AG04450 (cell line): ENCODE measurements around the gene PELI3. TPM values are rescaled to one million over a fixed set of nuclear protein-coding genes. Genes with fewer than 3 reads are reported as not detected.

Experiments
- CTCF ChIA-PET: fragments of 300-600, 350-600 bp; formaldehyde crosslinking; extraction: SDS; loops from one replicate; lab custom pipeline; 2022; ENCODE audit warnings: antibody characterized with exemption, inconsistent platforms; lab: Charles Lee
- POLR2A ChIA-PET: fragments of 350-600 bp; formaldehyde crosslinking; extraction: SDS; loops from one replicate; lab custom pipeline; 2021; ENCODE audit warnings: antibody characterized with exemption, inconsistent platforms; lab: Yijun Ruan, JAX
- DNase-seq: peaks from one replicate; pipeline ENCODE4 v3.0.0-alpha.2; 2011; ENCODE audit warnings: low read depth, low spot score
- H3K27ac ChIP-seq: one replicate; pipeline ENCODE4 v1.5.1; 2012; ENCODE audit warnings: low read depth, low read length, control low read depth
- H3K27me3 ChIP-seq: one replicate; pipeline ENCODE4 v1.6.0; 2012; ENCODE audit warnings: low read length; ENCODE audit not compliant: control insufficient read depth, insufficient read depth
- H3K4me3 ChIP-seq: 2 replicates; pipeline ENCODE4 v1.5.1; 2011; ENCODE audit warnings: mild to moderate bottlenecking, low read depth, low read length, control low read depth
- H3K9me3 ChIP-seq: 2 replicates; pipeline ENCODE4 v1.5.1; 2012; ENCODE audit warnings: low read length; ENCODE audit not compliant: control insufficient read depth, insufficient read depth
- polyA plus RNA-seq: library from polyadenylated mRNA; depleted of rRNA; stranded (reverse); fragments of >200 nt; gene quantifications from 2 replicates; pipeline ENCODE4 v1.2.3, GENCODE V29; 2011
- TF ChIP-seq, protein P1 (sequence below): IDR thresholded peaks from 2 replicates; pipeline ENCODE4 v1.5.1; 2011; ENCODE audit warnings: low read depth, low read length, control low read depth, inconsistent platforms

Gene PELI3
- polyA plus RNA-seq, 1 experiment, result 4.6 TPM

DNA sequence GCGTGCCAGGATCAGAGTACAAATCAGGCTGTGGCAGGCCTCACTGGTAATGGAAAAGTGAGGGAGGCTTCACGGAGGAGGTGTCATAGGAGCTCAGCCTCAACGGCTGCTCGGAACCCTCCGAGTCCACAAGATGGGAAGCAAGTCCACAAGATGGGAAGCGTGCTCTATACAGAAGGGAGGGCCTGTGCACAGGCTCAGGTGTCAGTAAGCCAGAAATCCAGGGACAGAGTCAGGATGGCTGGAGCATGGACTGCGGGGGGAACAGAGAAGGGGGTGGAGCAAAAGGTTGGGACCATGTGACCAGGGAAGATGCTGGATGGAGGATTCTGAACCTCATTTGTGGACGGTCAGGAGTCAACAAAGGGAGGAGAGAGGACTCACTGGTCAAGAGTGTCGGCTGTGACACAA is 10.1 kb downstream of the PELI3 start:
- Histone ChIP-seq H3K27me3 (no peaks in the 10 kb centered on the region), H3K27ac (no peak overlapping the region), H3K9me3 (no peaks in the 10 kb centered on the region; the same call in 1 of the 2 replicates), H3K4me3 (no peak overlapping the region)
- ChIA-PET CTCF (no interaction called here), POLR2A (no interaction called here)
- DNase-seq, result no peak
- TF ChIP-seq, protein P1, sequence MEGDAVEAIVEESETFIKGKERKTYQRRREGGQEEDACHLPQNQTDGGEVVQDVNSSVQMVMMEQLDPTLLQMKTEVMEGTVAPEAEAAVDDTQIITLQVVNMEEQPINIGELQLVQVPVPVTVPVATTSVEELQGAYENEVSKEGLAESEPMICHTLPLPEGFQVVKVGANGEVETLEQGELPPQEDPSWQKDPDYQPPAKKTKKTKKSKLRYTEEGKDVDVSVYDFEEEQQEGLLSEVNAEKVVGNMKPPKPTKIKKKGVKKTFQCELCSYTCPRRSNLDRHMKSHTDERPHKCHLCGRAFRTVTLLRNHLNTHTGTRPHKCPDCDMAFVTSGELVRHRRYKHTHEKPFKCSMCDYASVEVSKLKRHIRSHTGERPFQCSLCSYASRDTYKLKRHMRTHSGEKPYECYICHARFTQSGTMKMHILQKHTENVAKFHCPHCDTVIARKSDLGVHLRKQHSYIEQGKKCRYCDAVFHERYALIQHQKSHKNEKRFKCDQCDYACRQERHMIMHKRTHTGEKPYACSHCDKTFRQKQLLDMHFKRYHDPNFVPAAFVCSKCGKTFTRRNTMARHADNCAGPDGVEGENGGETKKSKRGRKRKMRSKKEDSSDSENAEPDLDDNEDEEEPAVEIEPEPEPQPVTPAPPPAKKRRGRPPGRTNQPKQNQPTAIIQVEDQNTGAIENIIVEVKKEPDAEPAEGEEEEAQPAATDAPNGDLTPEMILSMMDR, result no peak

- Histone ChIP-seq H3K27me3 (no peaks in the 10 kb centered on the region), H3K9me3 (no peaks in the 10 kb centered on the region; the same call in 1 of the 2 replicates), H3K27ac (no peak overlapping the region), H3K4me3 (no peak overlapping the region)
- POLR2A ChIA-PET, result no interaction called here
- CTCF ChIA-PET, result interaction anchor here (0.9 kb wide), 1 partner anchor 48 kb away, joined by 3 read pairs; no protein-coding TSS in a partner anchor
- no peak for DNase-seq
- TF ChIP-seq, protein P1, result no peak
Observed at GRCh38 chr11:66477263-66478201, 10.8 kb downstream of the PELI3 start.

DNA sequence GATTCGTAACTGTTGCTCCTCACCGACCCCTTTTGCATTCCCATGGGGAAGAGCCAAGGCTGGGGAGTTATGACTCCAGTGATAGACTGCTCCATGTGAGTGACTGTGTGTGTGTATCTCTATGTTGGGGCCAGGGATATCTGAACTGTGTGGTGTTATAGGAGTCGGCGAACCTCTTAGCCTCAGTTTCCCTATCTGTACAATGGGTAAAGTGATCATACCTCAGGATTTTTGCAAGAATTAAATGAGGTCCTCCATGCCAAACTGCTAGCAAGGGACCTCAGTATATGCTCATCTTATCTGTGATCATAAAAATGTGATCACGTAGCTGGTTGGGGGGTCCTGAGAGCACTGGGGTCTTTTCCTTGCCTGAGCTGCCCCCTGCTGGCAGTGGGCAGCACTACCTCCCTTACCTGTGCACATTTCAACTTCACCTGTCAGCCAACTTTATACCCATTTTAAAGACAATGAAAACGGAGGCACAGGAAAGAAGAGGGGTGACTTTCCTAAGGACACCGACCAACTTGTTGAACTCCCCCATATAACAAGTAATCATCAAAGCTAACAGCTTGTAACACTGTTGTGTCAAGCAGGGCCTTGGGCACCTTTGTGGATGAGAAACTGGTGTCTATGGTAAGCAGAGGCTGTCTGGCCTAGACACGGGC is 12.2 kb downstream of the PELI3 start:
- TF ChIP-seq, protein P1, result peak; percentile 75
- Histone ChIP-seq H3K27ac (no peak overlapping the region), H3K27me3 (no peaks in the 10 kb centered on the region), H3K9me3 (no peaks in the 10 kb centered on the region; the same call in 1 of the 2 replicates), H3K4me3 (peak overlapping the region; percentile 80)
- DNase-seq, result no peak
- ChIA-PET POLR2A (interaction anchor here (2.3 kb wide), 1 partner anchor 40 kb away, joined by 11 read pairs; the partner anchor contains the start of gene MRPL11), CTCF (interaction anchor here (0.5 to 1.2 kb wide), 3 partner anchors 10 to 40 kb away, joined by 3 to 6 read pairs (median 3); partner anchors contain the start of gene MRPL11)

DNA sequence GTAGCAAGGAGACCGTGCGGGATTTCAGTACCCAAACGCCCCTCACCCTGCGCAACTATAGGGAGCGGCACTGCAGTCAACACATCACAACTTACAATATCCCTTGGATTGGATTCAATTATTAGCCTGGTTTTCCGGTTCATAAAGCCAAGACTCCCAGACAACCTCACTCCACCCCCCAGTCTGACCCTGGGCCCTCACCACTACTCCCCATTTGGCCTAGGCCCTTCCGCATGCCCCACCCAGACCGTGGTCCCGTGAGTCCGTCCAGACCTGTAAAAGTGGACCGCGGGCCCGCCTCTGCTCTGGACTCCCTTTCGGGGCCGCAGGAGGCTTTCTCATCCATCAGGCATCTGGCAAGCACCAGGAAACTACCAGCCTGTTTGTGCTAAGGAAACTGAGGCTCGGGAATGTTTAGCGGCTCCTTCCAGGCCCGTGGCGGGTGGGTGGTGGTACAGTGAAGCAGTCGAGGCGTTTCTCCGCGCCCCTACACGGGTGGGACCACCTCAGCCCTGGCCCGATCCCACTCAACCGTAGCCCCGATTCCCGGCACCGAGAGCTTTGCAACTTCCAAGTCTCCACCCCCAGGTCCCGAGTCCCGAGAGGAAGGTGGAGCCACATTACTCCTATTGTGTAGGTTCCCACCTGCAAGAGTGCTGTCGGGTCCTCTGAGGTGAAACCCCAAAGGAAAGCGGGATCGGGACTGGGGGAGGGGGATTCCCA is 12.8 kb downstream of the PELI3 start:
- Histone ChIP-seq H3K27ac (peak overlapping the region; percentile 96), H3K27me3 (no peaks in the 10 kb centered on the region), H3K9me3 (no peaks in the 10 kb centered on the region; the same call in 1 of the 2 replicates), H3K4me3 (peak overlapping the region; percentile 80)
- CTCF ChIA-PET, result interaction anchor here (0.5 to 1.2 kb wide), 3 partner anchors 10 to 41 kb away, joined by 3 to 6 read pairs (median 3); partner anchors contain the start of gene MRPL11
- TF ChIP-seq, protein P1, result no peak
- POLR2A ChIA-PET, result interaction anchor here (0.7 to 2.3 kb wide), 12 partner anchors 10 to 168 kb away, joined by 3 to 32 read pairs (median 4); partner anchors contain the start of genes BBS1, MRPL11, PELI3 and RBM4
- peak; percentile 6 for DNase-seq
